NCI-H524 (cell line): ENCODE data around the gene DCTN4.

Experiments
- DNase-seq, 2 experiments: peaks; one replicate each; lab custom pipeline; 2025; lab: John Stamatoyannopoulos, UW

Gene DCTN4

GRCh38 chr5:150740992-150741391, 17.8 kb downstream of the DCTN4 start:
- no peak for DNase-seq

- DNase-seq, result no peak
Measured at GRCh38 chr5:150738862-150739261, 20.0 kb downstream of the DCTN4 start.

GRCh38 chr5:150734579-150735384, 24.0 kb downstream of the DCTN4 start:
- DNase-seq, result no peak

GRCh38 chr5:150731669-150732242, 27.1 kb downstream of the DCTN4 start:
- DNase-seq, result no peak

GRCh38 chr5:150729859-150730258, 29.0 kb downstream of the DCTN4 start:
- DNase-seq, result no peak

- no peak for DNase-seq
Measured at GRCh38 chr5:150723845-150724244, 35.0 kb downstream of the DCTN4 start.

GRCh38 chr5:150710165-150710564, 48.7 kb downstream of the DCTN4 start:
- peak; percentile 12 to 21 for DNase-seq

GRCh38 chr5:150706776-150707390, 51.9 kb downstream of the DCTN4 start:
- no peak for DNase-seq

GRCh38 chr5:150703762-150704161, 55.1 kb downstream of the DCTN4 start:
- DNase-seq, result no peak

GRCh38 chr5:150700594-150701377, 58.0 kb downstream of the DCTN4 start, which contains the start of gene RBM22:
Gene RBM22, minus strand, starts transcription at chr5:150701062. Its CDS starts 77 bp downstream, at chr5:150700985.
- DNase-seq, result peak; percentile 84 to 92

- no peak for DNase-seq
Measured at GRCh38 chr5:150700246-150700593, 58.6 kb downstream of the DCTN4 start.

GRCh38 chr5:150694612-150695011, 64.2 kb downstream of the DCTN4 start:
- no peak for DNase-seq

- DNase-seq, result no peak
Measured at GRCh38 chr5:150692276-150692675, 66.5 kb downstream of the DCTN4 start.

GRCh38 chr5:150690760-150691159, 68.1 kb downstream of the DCTN4 start:
- no peak for DNase-seq

- DNase-seq, result no peak
Measured at GRCh38 chr5:150689120-150689519, 69.7 kb downstream of the DCTN4 start.

GRCh38 chr5:150676578-150676977, 82.2 kb downstream of the DCTN4 start:
- no peak for DNase-seq

- DNase-seq, result no peak
Measured at GRCh38 chr5:150675069-150675468, 83.7 kb downstream of the DCTN4 start.

GRCh38 chr5:150674341-150674821, 84.4 kb downstream of the DCTN4 start:
- no peak for DNase-seq

- no peak for DNase-seq
Measured at GRCh38 chr5:150672884-150673275, 85.9 kb downstream of the DCTN4 start.

GRCh38 chr5:150672237-150672883, 86.5 kb downstream of the DCTN4 start:
- DNase-seq, result peak in 1 of 2 experiments; percentile 42

GRCh38 chr5:150671509-150672236, 87.1 kb downstream of the DCTN4 start:
- DNase-seq, result peak; percentile 9 to 24
